ENCODE measurements around the gene CSF2RB.

DNA sequence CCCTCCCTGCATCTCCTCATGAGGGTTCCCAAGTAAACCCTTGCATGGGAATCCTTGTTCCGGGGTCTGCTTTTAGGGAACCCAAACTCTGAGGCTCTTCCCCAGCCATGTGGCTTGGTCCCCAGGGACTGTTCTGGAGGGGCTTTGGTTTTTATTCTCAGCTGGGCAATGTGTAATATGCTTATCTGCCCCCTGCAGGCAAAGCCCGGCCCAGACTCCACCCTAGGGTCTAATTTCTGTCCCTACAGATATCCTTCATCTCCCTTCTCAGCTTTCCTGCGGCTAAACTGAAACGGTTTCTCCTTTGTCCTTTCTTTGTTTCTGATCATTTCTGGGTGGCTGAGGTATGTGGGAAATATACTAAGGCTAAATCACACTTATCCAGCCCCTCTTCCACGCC lies 68.7 kb downstream of the CSF2RB start:
- TF ChIP-seq, protein P1, sequence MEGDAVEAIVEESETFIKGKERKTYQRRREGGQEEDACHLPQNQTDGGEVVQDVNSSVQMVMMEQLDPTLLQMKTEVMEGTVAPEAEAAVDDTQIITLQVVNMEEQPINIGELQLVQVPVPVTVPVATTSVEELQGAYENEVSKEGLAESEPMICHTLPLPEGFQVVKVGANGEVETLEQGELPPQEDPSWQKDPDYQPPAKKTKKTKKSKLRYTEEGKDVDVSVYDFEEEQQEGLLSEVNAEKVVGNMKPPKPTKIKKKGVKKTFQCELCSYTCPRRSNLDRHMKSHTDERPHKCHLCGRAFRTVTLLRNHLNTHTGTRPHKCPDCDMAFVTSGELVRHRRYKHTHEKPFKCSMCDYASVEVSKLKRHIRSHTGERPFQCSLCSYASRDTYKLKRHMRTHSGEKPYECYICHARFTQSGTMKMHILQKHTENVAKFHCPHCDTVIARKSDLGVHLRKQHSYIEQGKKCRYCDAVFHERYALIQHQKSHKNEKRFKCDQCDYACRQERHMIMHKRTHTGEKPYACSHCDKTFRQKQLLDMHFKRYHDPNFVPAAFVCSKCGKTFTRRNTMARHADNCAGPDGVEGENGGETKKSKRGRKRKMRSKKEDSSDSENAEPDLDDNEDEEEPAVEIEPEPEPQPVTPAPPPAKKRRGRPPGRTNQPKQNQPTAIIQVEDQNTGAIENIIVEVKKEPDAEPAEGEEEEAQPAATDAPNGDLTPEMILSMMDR (IDR thresholded peaks at IDR 0.05) = no peak
- TF ChIP-seq EP300 (IDR thresholded peaks at IDR 0.05) = no peak

Measured in tibial nerve (tissue), 4 donors.